ENCODE results near the gene ARPC1A.
A peak's percentile ranks its signal among the peaks of the same experiment; 100 is the strongest.
"Not testable (repeated sequence)": the region's sequence is repeated elsewhere in the genome, so short reads cannot be mapped to it uniquely, and the experiment has no call there.

ARPC1A gene

GRCh38 chr7:99325592-99326407 lies at the start of gene ARPC1A:
Gene ARPC1A, plus strand, starts transcription at chr7:99325898. Its CDS starts 7,456 bp downstream, at chr7:99333354.
- peak; percentile 81 for DNase-seq

- no peak for DNase-seq
Observed at GRCh38 chr7:99278180-99278579, 47.5 kb upstream of the ARPC1A start.

- DNase-seq: not testable (repeated sequence)
Observed at GRCh38 chr7:99284165-99284564, 41.5 kb upstream of the ARPC1A start.

- DNase-seq: no peak
Observed at GRCh38 chr7:99287779-99288534, 37.7 kb upstream of the ARPC1A start.

- no peak for DNase-seq
Observed at GRCh38 chr7:99289185-99289584, 36.5 kb upstream of the ARPC1A start.

GRCh38 chr7:99290148-99290547 lies 35.5 kb upstream of the ARPC1A start:
- DNase-seq: not testable (repeated sequence)

GRCh38 chr7:99290980-99291607 lies 34.6 kb upstream of the ARPC1A start:
- no peak for DNase-seq

- no peak for DNase-seq
Observed at GRCh38 chr7:99292127-99292526, 33.6 kb upstream of the ARPC1A start.

GRCh38 chr7:99293167-99293566 lies 32.5 kb upstream of the ARPC1A start:
- DNase-seq: no peak

GRCh38 chr7:99293650-99294049 lies 32.0 kb upstream of the ARPC1A start:
- no peak for DNase-seq

- DNase-seq: no peak
Observed at GRCh38 chr7:99296471-99296870, 29.2 kb upstream of the ARPC1A start.

- no peak for DNase-seq
Observed at GRCh38 chr7:99301496-99301895, 24.2 kb upstream of the ARPC1A start.

- DNase-seq: no peak
Observed at GRCh38 chr7:99305473-99306260, 20.0 kb upstream of the ARPC1A start.

- no peak for DNase-seq
Observed at GRCh38 chr7:99308461-99309074, 17.1 kb upstream of the ARPC1A start.

GRCh38 chr7:99309111-99309510 lies 16.6 kb upstream of the ARPC1A start:
- DNase-seq: no peak

- DNase-seq: no peak
Observed at GRCh38 chr7:99310004-99310403, 15.7 kb upstream of the ARPC1A start.

- DNase-seq: no peak
Observed at GRCh38 chr7:99311702-99312101, 14.0 kb upstream of the ARPC1A start.

- DNase-seq: peak; percentile 34
Observed at GRCh38 chr7:99312316-99313203, 13.1 kb upstream of the ARPC1A start.

- DNase-seq: no peak
Observed at GRCh38 chr7:99313204-99313573, 12.5 kb upstream of the ARPC1A start.

GRCh38 chr7:99314504-99314903 lies 11.2 kb upstream of the ARPC1A start:
- DNase-seq: no peak

- DNase-seq: no peak
Observed at GRCh38 chr7:99320371-99320770, 5.3 kb upstream of the ARPC1A start.

Data from 8988T (cell line).